RCC 7860 (cell line): ENCODE measurements around the gene GALT.
"Not testable (repeated sequence)": the region's sequence is repeated elsewhere in the genome, so short reads cannot be mapped to it uniquely, and the experiment has no call there.

Experiments used
- DNase-seq: peaks from one replicate; pipeline ENCODE4 v3.0.0-alpha.2; 2015; ENCODE audit warnings: low spot score
- FAIRE-seq: peaks from 2 replicates; lab custom pipeline; 2012; peaks lifted over from hg19 to GRCh38; lab: Jason Lieb, UNC

The GALT gene

GRCh38 chr9:34625186-34625486 is 21.3 kb upstream of the GALT start:
- FAIRE-seq (no peak), DNase-seq (no peak)

GRCh38 chr9:34627716-34628655 is 18.5 kb upstream of the GALT start:
- no peak for DNase-seq
- no peak for FAIRE-seq

- DNase-seq: no peak
- no peak for FAIRE-seq
Measured at GRCh38 chr9:34628656-34629490, 17.6 kb upstream of the GALT start, which contains the start of gene ARID3C. Gene ARID3C (minus strand): TSS chr9:34629066. CDS start chr9:34628014, 1,052 bp downstream.

- DNase-seq: no peak
- no peak for FAIRE-seq
Measured at GRCh38 chr9:34629491-34629808, 17.0 kb upstream of the GALT start.

- FAIRE-seq: no peak
- DNase-seq: no peak
Measured at GRCh38 chr9:34630402-34631154, 15.9 kb upstream of the GALT start.

GRCh38 chr9:34633166-34633565 is 13.3 kb upstream of the GALT start:
- FAIRE-seq: no peak

GRCh38 chr9:34633851-34634550 is 12.5 kb upstream of the GALT start:
- FAIRE-seq (no peak), DNase-seq (peak; percentile 44)

More at GRCh38 chr9:34633166-34633565, 13.3 kb upstream of the GALT start:
- DNase-seq: no peak

- no peak for DNase-seq
- no peak for FAIRE-seq
Measured at GRCh38 chr9:34634551-34635248, 11.8 kb upstream of the GALT start.

- no peak for DNase-seq
Measured at GRCh38 chr9:34635556-34635955, 10.9 kb upstream of the GALT start.

GRCh38 chr9:34636791-34637355 is 9.6 kb upstream of the GALT start:
- FAIRE-seq (no peak), DNase-seq (no peak)

More at GRCh38 chr9:34635556-34635955, 10.9 kb upstream of the GALT start:
- FAIRE-seq: no peak

GRCh38 chr9:34637356-34638137 is 8.9 kb upstream of the GALT start, which contains the start of gene SIGMAR1:
Gene SIGMAR1 (minus strand): TSS chr9:34637787. CDS start chr9:34637697, 90 bp downstream.
- FAIRE-seq: no peak

GRCh38 chr9:34638138-34638445 is 8.4 kb upstream of the GALT start:
- no peak for FAIRE-seq

More at GRCh38 chr9:34637356-34638137, 8.9 kb upstream of the GALT start, which contains the start of gene SIGMAR1:
- DNase-seq: peak; percentile 73

GRCh38 chr9:34639322-34639721 is 7.2 kb upstream of the GALT start:
- DNase-seq, FAIRE-seq: not testable (repeated sequence)

More at GRCh38 chr9:34638138-34638445, 8.4 kb upstream of the GALT start:
- DNase-seq: no peak

- FAIRE-seq (no peak), DNase-seq (no peak)
Measured at GRCh38 chr9:34642679-34643078, 3.8 kb upstream of the GALT start.

- no peak for FAIRE-seq
- DNase-seq: no peak
Measured at GRCh38 chr9:34644766-34645314, 1.6 kb upstream of the GALT start.

- FAIRE-seq (no peak), DNase-seq (no peak)
Measured at GRCh38 chr9:34647084-34647403, 569 bp downstream of the GALT start.

GRCh38 chr9:34647651-34648050 is 1.2 kb downstream of the GALT start:
- DNase-seq (no peak), FAIRE-seq (no peak)

GRCh38 chr9:34648673-34649072 is 2.2 kb downstream of the GALT start:
- FAIRE-seq (no peak), DNase-seq (no peak)

GRCh38 chr9:34650816-34651215 is 4.3 kb downstream of the GALT start:
- no peak for FAIRE-seq
- peak; percentile 55 for DNase-seq
